HG02763 (cell line): ENCODE results near the gene TRMT44.
A peak's percentile ranks its signal among the peaks of the same experiment; 100 is the strongest.

ENCODE experiments used
- ATAC-seq: cut with Tn5 transposase; IDR thresholded peaks from one replicate; pipeline ENCODE4 v1.9.1; 2021; ENCODE audit warnings: mild to moderate bottlenecking, moderate library complexity; ENCODE audit not compliant: unreplicated experiment

The TRMT44 gene

GRCh38 chr4:8440492-8441311 lies at the start of gene TRMT44, which contains the start of gene ACOX3:
Gene TRMT44, plus strand, starts transcription at chr4:8440777. Its CDS starts 46 bp downstream, at chr4:8440823.
Gene ACOX3, minus strand, starts transcription at chr4:8440723. Its CDS starts 24,202 bp downstream, at chr4:8416521.
- ATAC-seq = peak; percentile 87

GRCh38 chr4:8391071-8391470 lies 49.5 kb upstream of the TRMT44 start:
- ATAC-seq = no peak

- ATAC-seq = peak; percentile 89
Measured at GRCh38 chr4:8391972-8392371, 48.6 kb upstream of the TRMT44 start.

- ATAC-seq = no peak
Measured at GRCh38 chr4:8392591-8393190, 47.9 kb upstream of the TRMT44 start.

GRCh38 chr4:8393593-8394038 lies 47.0 kb upstream of the TRMT44 start:
- ATAC-seq = no peak

- ATAC-seq = no peak
Measured at GRCh38 chr4:8394061-8394519, 46.5 kb upstream of the TRMT44 start.

- no peak for ATAC-seq
Measured at GRCh38 chr4:8394806-8395205, 45.8 kb upstream of the TRMT44 start.

- ATAC-seq = no peak
Measured at GRCh38 chr4:8395504-8396296, 44.9 kb upstream of the TRMT44 start.

GRCh38 chr4:8396762-8397406 lies 43.7 kb upstream of the TRMT44 start:
- ATAC-seq = no peak

GRCh38 chr4:8398347-8398746 lies 42.2 kb upstream of the TRMT44 start:
- no peak for ATAC-seq

- no peak for ATAC-seq
Measured at GRCh38 chr4:8399298-8399697, 41.3 kb upstream of the TRMT44 start.

GRCh38 chr4:8400632-8401325 lies 39.8 kb upstream of the TRMT44 start:
- ATAC-seq = no peak

- ATAC-seq = no peak
Measured at GRCh38 chr4:8401665-8402064, 38.9 kb upstream of the TRMT44 start.

- ATAC-seq = no peak
Measured at GRCh38 chr4:8402181-8402597, 38.4 kb upstream of the TRMT44 start.

GRCh38 chr4:8402640-8403039 lies 37.9 kb upstream of the TRMT44 start:
- no peak for ATAC-seq

GRCh38 chr4:8403173-8403753 lies 37.3 kb upstream of the TRMT44 start:
- ATAC-seq = no peak

GRCh38 chr4:8403976-8404375 lies 36.6 kb upstream of the TRMT44 start:
- ATAC-seq = no peak

- ATAC-seq = no peak
Measured at GRCh38 chr4:8404791-8405515, 35.6 kb upstream of the TRMT44 start.

- ATAC-seq = no peak
Measured at GRCh38 chr4:8405516-8405875, 35.1 kb upstream of the TRMT44 start.
